ENCODE measurements around the gene ZNF385D. TPM values are rescaled to one million over a fixed set of nuclear protein-coding genes. Genes with fewer than 3 reads are reported as not detected.

ZNF385D gene, protein sequence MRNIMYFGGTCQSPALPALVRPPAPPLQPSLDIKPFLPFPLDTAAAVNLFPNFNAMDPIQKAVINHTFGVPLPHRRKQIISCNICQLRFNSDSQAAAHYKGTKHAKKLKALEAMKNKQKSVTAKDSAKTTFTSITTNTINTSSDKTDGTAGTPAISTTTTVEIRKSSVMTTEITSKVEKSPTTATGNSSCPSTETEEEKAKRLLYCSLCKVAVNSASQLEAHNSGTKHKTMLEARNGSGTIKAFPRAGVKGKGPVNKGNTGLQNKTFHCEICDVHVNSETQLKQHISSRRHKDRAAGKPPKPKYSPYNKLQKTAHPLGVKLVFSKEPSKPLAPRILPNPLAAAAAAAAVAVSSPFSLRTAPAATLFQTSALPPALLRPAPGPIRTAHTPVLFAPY
- 25.8 TPM for total RNA-seq

DNA sequence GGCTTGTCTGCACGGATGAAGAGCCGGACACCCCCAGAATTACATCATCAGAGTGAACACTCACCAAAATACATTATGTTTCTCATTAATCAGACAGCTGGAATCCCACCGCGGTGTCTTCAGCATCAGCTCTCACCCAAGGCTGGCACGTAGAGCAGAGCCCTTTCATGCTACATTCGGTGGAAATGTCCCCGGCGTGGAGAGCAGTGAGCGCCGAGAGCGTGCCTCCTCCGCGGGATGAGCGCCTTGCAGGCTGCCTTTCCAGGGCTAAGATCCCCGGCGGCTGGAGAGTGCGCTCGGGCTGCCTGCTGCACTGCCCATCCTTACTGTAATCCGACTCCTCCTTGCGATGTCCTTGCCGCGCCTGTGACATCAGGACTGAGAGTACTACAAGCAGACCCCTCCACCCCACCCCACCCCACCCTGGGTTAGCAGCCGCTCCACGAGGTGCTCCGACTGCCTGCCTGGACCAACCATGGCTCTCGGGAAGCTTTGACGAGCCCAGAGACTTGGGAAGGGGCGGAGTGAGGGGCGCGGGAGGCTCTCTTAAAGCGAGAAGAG lies at the start of gene ZNF385D:
ZNF385D (minus strand) TSS at position 380 of the 561 bp plus-strand sequence; CDS start at position 86, 294 bp downstream.
- DNase-seq (ENCODE audit: low spot score): no peak

DNA sequence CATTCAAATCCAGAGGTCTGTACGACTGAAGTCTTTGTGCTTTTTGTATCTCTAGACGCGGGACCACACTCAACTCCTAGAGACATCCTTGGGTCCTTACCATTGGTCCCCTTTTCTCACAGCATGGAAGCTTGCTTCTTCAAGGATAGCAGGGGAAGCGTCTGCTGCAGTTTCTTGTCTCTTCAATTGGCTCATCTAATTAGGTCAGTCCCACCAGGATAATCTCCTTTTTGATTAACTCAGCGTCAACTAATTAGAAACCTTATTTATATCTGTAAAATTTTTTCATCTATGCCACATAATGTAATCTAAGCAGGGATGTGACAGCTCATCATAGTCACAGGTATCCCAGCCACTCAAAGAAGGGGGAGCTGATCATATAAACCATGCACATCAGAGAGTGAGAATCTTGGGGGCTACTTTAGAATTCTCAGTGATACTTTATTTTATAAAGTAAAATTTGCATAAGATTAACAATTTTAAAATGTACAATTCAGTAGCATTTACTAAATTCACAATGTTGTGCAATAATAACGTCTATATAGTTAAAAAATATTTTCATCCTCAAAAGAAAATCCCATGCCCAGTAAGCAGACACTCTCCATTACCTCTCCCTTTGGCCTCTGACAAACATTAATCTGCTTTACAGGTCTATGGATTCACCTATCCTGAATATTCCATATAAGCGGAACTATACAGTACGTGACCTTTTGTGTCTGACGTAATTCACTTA lies 47.5 kb upstream of the ZNF385D start:
- no peak for DNase-seq (ENCODE audit: low spot score)

DNA sequence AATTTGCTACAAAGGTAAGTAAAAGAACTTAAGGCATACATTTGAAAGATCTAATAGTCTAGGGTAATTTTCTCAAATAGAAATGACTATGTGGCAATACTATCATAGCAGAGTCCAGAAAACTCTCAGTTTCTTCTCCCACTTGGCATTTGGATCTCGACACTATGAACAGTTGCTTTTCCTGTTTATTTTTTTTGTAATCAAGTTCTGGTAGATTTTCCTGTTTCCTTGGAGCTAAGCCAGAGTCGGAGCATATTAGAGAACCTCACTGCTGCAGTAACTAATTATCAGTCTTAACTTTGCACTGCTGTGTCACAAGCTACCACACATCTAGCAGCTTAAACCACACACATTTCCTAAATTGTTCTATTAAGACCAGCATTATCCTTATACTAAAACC lies 44.9 kb upstream of the ZNF385D start:
- DNase-seq (ENCODE audit: low spot score): no peak

DNA sequence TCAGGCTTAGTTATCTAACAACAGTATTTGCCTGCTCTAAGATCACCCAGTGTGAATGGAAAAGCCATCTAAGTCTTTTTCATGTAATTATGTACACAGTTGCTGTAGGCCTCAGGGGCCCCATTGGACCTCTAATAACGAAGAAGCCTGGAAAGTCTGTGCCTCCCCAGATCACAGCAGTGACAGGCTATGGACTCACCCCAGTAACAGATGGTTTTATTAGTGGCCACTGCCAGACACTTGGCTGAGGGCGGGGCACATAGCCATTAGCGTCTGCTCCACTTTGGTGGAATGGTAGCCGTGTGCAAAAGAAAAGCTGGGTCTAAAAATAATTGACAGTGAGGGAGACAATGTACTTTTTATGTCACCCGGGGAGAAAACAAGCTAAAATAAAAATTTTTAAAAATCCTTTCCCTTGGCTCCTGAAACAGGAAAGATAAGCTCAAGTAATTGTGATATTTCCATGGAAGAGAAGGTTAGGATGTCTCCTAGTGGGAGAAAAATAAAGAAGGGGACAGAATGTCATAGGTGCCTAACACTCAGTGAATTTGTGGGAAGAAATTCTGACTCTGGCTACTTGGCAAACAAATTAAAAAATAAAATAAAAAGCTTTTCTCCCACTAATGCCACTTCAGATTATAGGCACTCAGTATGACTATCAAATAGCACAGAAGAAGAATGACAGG lies 44.3 kb upstream of the ZNF385D start:
- no peak for DNase-seq (ENCODE audit: low spot score)

DNA sequence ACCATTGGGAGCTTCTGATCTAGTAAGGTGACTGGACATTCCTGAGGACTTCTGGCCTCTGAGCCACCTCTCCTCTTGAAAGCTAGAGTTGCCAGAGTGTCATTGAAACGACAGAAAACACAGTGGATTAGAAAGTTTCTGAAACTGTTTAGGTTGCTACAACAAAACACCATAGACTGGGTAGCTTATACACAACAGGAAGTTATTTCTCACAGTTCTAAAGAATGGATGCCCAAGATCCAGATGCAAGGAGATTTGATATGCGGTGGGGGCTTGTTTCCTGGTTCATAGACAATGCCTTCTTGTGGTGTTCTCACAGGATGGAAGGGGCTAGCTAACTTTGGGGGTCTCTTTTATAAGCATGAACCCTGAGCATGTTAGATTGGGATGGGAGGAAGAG lies 43.3 kb upstream of the ZNF385D start:
- no peak for DNase-seq (ENCODE audit: low spot score)

DNA sequence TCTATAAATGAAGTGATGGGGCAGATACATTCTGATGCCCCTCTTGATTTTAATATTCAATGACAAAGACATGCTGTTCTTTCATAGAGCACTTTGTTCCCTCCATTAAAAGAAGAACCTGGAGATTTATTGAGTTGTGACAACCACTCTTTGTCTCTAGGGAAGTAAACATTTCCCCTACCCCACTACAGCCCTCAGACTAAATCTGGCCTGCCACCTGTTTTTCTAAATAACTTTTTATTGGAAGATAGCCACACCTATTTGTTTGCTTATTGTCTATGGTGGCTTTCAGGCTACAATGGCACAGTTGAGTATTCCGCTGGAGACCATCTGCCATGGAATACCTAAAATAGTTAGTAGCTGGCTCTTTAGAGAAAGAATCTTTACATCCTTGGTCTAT lies 41.2 kb upstream of the ZNF385D start:
- no peak for DNase-seq (ENCODE audit: low spot score)

DNA sequence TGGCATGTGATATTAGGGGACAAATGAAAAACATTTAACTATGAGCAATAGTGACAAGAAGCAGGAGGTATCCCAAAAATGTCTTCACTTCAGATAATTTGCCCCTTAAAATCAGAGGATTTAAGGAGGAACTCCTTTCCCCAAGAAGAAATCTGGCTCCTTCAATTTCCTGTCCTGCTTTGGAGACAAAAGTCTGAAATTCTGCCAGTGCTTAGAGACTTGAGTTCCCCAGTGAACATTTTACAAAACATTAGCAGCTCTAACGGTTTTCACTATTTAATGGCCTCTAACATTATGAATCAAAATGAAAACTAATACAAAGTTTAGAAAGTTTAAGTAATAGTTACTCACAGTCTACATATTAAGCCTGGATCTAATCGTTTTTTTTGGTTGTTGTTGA lies 40.3 kb upstream of the ZNF385D start:
- DNase-seq (ENCODE audit: low spot score): no peak

DNA sequence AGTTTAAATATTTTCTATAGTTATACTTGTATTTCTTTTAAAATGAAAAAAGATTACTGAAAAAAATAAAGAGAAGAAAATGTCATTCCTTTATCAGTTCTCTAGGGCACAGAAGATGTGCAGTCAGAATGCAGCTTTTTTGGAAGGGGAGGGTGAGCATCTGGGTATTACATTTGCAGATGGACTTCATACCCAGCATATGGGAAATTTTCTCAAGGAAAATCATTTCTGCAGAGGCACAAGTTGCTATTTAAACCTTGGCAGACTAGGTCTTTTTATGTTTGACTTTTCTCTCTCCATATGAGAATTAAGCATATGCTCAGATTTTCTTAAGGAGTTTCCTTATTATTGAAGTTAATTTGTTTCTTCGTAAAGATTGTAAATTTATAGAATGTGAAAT lies 39.5 kb upstream of the ZNF385D start:
- DNase-seq (ENCODE audit: low spot score): no peak

DNA sequence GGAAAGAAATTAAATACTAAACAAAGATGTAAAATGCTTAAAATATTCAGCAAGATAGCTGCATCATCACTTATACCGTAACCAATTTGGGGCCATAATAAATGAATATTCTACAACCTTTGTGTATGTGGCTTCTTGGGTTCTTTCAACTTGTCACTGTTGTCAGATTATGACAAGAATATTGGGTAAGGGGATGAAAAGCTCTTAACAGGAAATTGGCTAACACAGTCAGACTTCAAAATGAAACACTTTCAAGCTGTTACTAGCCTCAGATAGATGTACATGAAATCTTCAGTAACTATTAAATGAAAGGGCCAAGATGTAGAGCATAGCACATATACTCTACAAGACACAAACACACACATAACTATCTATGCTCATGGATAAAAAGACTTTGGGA lies 38.7 kb upstream of the ZNF385D start:
- DNase-seq (ENCODE audit: low spot score): no peak

DNA sequence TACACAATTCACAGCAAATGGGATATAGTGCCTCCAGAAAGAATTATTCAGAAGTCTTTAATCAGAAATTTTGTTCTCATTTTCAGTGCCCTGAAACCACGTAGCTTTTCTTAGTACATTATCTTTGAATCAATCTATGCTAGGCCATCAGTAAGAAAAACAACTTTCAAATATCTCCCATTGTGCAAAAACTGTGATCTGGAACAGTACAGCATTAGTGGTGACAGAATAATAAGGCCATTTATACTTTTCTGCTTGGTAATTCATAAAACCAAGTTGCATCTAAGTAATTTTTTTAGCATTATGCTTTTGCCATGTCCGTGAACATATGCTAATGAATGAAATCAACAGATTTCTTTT lies 35.4 kb upstream of the ZNF385D start:
- no peak for DNase-seq (ENCODE audit: low spot score)

DNA sequence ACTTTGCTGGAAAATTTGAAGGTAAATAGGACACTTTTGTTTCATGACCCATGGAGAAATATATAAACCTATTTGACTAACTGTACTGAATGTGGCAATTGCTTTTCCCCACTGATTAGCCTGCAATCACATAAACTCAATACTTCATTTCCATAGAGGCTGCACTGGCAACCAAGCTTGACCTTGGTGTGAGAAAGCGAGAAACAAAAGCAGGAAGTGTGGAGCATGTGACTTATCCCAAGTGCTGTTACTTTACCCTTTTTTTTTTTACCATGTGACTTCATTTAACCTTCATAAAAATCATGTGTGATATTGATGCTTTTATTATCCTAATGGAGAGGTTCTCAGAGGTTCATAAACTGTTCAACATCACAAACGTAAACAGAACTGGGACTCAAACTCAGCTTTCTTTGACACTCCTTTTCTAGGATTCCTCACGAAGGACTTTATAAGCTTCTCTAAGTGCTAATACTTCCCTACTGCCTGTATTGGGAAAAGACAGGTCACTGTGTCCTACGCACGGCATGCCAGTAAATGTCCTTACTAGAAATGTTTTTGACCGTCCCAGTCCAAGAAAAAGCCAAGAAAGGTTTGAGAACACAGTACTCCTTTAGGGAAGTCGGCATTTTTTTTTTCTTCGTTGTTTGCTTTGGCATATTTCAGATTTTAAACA lies 34.9 kb upstream of the ZNF385D start:
- no peak for DNase-seq (ENCODE audit: low spot score)

DNA sequence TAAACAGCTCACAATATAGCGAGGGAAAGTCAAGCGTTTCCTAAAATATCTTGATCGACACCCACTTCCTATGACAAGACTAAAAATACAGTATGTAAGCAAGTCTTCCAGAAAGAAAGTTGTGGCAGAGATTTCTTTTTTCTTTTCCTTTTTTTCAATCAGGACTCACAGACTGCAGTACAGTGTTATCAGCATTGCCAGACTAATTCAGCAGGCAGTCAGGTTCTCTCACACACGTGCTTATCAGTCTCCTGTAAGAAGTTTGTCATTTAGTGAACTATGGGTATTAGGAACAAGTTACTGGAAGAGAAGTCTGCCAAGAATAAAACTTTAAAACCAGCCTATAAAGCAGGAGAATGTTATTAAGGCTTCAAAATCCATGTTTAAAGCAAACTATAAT lies 32.8 kb upstream of the ZNF385D start:
- no peak for DNase-seq (ENCODE audit: low spot score)

DNA sequence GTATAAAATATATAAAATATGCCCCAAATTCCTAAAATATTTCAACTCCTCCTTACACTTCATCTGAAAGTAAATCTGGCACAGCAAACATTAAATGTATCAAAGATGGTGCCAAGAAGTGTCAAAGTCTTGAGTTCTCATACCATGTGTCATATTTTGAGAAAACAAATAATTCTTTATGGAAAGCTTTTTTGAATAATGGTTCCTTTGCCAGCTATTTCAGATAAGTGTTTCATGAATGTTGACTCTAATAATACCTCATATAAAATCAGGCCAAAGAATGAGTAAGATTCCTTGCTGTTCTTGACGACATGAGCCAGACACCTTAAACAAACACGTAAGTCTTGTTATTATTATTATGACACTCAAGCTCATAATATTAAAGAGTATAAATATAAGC lies 30.3 kb upstream of the ZNF385D start:
- no peak for DNase-seq (ENCODE audit: low spot score)

DNA sequence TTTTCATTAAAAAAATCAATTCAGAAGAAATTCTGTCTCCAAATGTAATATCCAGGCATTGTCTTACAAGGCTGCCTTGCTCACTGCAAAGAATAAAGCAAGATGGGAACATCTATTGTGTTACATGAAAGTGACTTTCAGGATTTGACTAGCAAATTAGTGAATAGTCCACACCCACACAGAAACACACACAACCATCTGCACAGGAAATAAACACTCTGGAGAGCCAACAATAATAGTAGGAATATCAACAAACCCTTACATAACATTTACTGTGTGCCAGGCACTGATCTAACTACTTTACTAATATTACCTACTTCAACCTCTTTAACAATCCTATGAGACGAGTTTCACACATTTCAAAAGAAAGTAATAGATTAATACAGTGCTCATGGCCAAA lies 28.9 kb upstream of the ZNF385D start:
- DNase-seq (ENCODE audit: low spot score): no peak

DNA sequence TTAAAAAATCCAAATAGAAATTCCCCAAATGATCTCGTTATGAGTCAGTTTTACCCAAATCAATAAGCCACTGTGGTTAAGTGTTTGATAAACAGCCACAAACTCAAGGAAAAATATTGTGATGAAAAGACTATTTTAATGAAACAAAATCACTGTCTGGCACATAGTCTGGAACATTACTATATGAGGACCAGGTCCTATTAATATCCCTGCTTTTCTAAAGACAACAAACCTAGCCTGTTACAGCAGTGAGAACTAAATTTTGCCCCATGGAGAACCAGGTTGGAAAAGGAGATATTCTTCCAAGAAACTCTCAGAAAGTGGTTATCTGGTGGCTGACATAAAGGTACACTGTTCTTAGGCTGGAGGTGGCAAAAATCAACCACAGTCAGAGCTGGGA lies 27.7 kb upstream of the ZNF385D start:
- no peak for DNase-seq (ENCODE audit: low spot score)

DNA sequence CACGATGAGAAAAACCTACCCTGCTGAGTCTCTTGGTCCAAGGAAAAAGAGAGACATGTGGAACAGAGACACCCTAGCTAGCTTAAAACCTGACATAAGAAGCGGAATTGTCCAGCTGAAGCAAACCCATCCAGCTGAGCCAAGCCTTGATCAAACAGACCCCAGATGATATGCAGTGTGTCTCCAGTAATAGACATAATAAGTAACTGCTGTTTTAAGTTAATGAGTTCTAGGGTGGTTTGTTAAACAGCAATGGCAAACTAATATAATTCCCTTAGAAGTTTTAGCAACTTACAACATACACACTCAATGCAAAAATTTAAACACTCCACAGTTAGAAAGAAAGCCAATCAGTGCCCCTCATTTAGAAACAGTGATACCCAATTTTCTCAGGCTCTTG lies 26.8 kb upstream of the ZNF385D start:
- no peak for DNase-seq (ENCODE audit: low spot score)

DNA sequence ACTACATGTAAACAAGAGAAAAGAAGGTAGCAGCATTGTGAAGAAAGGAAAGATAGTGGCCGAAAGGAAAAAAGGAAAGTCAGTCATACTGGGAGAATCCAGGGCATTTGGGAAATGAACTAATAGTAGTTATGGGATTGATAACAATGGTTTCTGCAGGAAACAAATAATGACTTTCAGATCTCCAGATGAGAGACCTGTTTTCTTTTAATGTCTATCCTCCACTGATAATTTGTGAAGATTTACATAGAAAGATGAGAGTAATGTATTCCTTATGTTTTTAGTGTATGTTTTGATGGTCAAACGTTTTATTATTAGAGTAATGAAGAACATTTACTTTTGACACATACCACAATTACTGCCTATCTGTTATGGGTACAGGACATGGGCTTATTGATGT lies 15.0 kb upstream of the ZNF385D start:
- DNase-seq (ENCODE audit: low spot score): no peak

DNA sequence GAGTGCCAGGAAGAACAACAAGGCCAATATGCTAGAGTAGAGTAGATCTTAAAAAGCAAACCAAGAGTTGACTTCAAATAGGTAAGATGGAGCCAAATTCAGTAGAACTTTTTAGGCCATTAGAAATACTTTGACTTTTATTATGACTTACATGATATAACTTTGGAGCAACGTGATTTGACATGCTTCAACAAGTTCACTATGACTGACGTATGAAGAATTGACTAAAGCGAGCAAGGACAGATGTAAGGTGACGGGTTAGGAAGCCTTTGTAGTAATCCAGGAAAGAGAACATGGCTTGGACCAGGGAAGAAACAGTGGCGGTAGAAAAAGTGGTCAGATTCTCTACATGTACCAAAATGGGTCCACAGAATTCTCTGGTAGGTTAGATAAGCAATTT lies 4.9 kb upstream of the ZNF385D start:
- DNase-seq (ENCODE audit: low spot score): no peak

DNA sequence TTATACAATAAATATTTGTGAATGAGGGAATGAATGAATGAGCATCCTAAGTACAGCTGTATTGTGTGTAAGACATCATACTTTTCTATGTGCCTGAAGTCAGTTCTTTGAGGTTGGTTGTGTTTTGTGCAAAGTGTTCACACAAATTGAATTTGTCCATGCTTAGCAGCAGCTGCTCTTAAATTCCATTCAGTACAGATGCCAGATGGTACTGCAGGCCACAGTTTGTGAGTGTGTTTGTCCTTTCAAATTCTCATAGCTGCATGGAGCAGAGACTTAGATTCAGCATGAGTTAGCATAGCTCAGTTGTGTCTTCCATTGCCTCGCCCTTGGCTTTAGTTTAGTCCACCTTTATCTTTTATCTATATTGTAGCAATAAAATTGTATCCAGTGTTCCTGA lies 3.8 kb upstream of the ZNF385D start:
- DNase-seq (ENCODE audit: low spot score): no peak

DNA sequence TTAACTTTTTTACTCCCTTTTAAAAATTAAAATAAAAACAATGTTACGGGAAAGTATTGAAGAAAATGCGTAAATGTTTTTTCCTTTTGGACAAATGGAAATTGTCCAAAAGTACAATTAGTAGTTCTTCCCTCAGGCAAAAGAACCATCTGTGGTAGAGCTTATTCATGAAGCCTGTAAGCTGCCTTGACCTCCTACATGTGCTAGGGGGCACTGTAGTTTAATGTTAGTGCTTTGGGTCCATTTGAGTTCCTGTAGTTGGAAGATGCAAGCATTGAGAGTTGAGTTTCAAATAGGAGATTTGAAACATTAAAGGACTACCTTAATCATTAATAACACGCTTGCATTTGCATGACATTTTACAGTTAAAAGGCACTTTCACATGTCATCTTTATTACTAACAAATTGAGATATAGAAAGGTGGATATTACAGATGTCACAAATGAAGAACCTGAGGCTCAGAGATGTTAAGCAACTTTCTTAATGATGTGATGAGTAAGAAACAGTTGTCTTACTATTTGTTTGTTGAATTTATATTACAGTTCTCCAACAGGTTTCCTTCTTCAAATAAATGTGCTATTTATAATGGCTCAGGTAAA lies 1.8 kb upstream of the ZNF385D start:
- DNase-seq (ENCODE audit: low spot score): no peak

DNA sequence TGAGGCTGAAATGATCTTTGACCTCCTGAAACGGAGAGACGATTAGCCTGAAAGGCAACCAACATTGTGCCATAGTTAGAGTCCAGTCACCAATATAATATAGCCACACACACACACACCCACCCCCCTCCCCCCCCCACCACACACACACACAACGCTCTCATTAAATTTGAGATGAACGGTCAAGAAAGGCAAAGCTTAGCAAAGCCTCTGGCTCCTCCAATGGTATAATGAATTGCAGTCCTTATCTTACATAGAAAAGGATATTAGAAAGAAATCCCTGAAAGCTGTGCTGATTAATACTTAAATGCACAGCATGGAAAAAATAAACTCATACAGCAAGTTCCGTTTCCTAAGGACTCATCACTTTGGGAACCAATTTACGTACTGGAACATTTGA lies 876 bp upstream of the ZNF385D start:
- no peak for DNase-seq (ENCODE audit: low spot score)
